Measurements from ENCODE around the gene IFI44L.
A peak's percentile ranks its signal among the peaks of the same experiment; 100 is the strongest.

IFI44L gene

GRCh38 chr1:78619803-78620579, at the start of gene IFI44L:
IFI44L (plus strand) TSS chr1:78620448; CDS start chr1:78627916, 7,468 bp downstream.
- Mint-ChIP-seq H3K4me3 (peak within 1 kb of the TSS; percentile 49 to 87), H3K27ac (peak within 1 kb of the TSS; percentile 66 to 72), H3K27me3 (no peaks in the 10 kb centered on the region), H3K9me3 (no peaks in the 10 kb centered on the region), H3K4me1 (peaks cover 67% of the 10 kb centered on the region)
- DNase-seq, result peak; percentile 45 to 69
- peak; percentile 56 for ATAC-seq

GRCh38 chr1:78570539-78570938, 49.7 kb upstream of the IFI44L start:
- H3K4me1 Mint-ChIP-seq, result no peaks in the 10 kb centered on the region
- no peak for ATAC-seq
- no peaks in the 10 kb centered on the region for H3K27me3 Mint-ChIP-seq
- no peak overlapping the region for H3K4me3 Mint-ChIP-seq
- H3K27ac Mint-ChIP-seq, result peak overlapping the region in 1 of 2 donors; percentile 43
- no peak for DNase-seq
- H3K9me3 Mint-ChIP-seq, result no peaks in the 10 kb centered on the region

GRCh38 chr1:78577257-78578100, 42.8 kb upstream of the IFI44L start:
- Mint-ChIP-seq H3K4me3 (no peak overlapping the region), H3K27ac (no peak overlapping the region), H3K27me3 (no peaks in the 10 kb centered on the region), H3K4me1 (no peaks in the 10 kb centered on the region), H3K9me3 (no peaks in the 10 kb centered on the region)
- ATAC-seq (no peak), DNase-seq (no peak)

- H3K27me3 Mint-ChIP-seq, result peaks cover 14% of the 10 kb centered on the region
- no peak overlapping the region for H3K27ac Mint-ChIP-seq
- H3K4me1 Mint-ChIP-seq, result no peaks in the 10 kb centered on the region
- DNase-seq, result no peak
- ATAC-seq, result no peak
- no peak overlapping the region for H3K4me3 Mint-ChIP-seq
- no peaks in the 10 kb centered on the region for H3K9me3 Mint-ChIP-seq
These were observed 33.7 kb upstream of the IFI44L start for GRCh38 chr1:78586572-78586971.

- H3K27ac Mint-ChIP-seq, result no peak overlapping the region
- ATAC-seq (no peak), DNase-seq (no peak)
- no peaks in the 10 kb centered on the region for H3K9me3 Mint-ChIP-seq
- peaks cover 14% of the 10 kb centered on the region for H3K27me3 Mint-ChIP-seq
- no peak overlapping the region for H3K4me3 Mint-ChIP-seq
- H3K4me1 Mint-ChIP-seq, result no peaks in the 10 kb centered on the region
These were observed 33.0 kb upstream of the IFI44L start for GRCh38 chr1:78587211-78587610.

- no peak for ATAC-seq
These were observed 28.3 kb upstream of the IFI44L start for GRCh38 chr1:78591971-78592370.

GRCh38 chr1:78599294-78599693, 21.0 kb upstream of the IFI44L start:
- DNase-seq, result no peak
- Mint-ChIP-seq H3K4me3 (no peak overlapping the region), H3K4me1 (no peaks in the 10 kb centered on the region), H3K27ac (no peak overlapping the region), H3K27me3 (no peaks in the 10 kb centered on the region), H3K9me3 (no peaks in the 10 kb centered on the region)
- no peak for ATAC-seq

More at GRCh38 chr1:78591971-78592370, 28.3 kb upstream of the IFI44L start:
- peaks cover 14% of the 10 kb centered on the region for H3K27me3 Mint-ChIP-seq
- DNase-seq, result no peak
- H3K4me1 Mint-ChIP-seq, result no peaks in the 10 kb centered on the region
- H3K9me3 Mint-ChIP-seq, result no peaks in the 10 kb centered on the region
- no peak overlapping the region for H3K4me3 Mint-ChIP-seq
- no peak overlapping the region for H3K27ac Mint-ChIP-seq

GRCh38 chr1:78601068-78601467, 19.2 kb upstream of the IFI44L start:
- Mint-ChIP-seq H3K4me3 (no peak overlapping the region), H3K4me1 (no peaks in the 10 kb centered on the region), H3K9me3 (no peaks in the 10 kb centered on the region), H3K27me3 (no peaks in the 10 kb centered on the region), H3K27ac (no peak overlapping the region)
- ATAC-seq, result no peak
- no peak for DNase-seq

GRCh38 chr1:78603206-78603605, 17.0 kb upstream of the IFI44L start:
- H3K27me3 Mint-ChIP-seq, result no peaks in the 10 kb centered on the region

GRCh38 chr1:78604643-78605042, 15.6 kb upstream of the IFI44L start:
- Mint-ChIP-seq H3K4me3 (no peak overlapping the region), H3K27ac (no peak overlapping the region), H3K27me3 (no peaks in the 10 kb centered on the region), H3K9me3 (no peaks in the 10 kb centered on the region), H3K4me1 (no peaks in the 10 kb centered on the region)
- ATAC-seq, result no peak
- DNase-seq, result no peak

More at GRCh38 chr1:78603206-78603605, 17.0 kb upstream of the IFI44L start:
- DNase-seq (no peak), ATAC-seq (no peak)
- H3K4me3 Mint-ChIP-seq, result no peak overlapping the region
- no peak overlapping the region for H3K27ac Mint-ChIP-seq
- H3K4me1 Mint-ChIP-seq, result no peaks in the 10 kb centered on the region
- H3K9me3 Mint-ChIP-seq, result no peaks in the 10 kb centered on the region

- H3K27ac Mint-ChIP-seq, result no peak overlapping the region
- ATAC-seq (no peak), DNase-seq (no peak)
- H3K27me3 Mint-ChIP-seq, result no peaks in the 10 kb centered on the region
- H3K9me3 Mint-ChIP-seq, result no peaks in the 10 kb centered on the region
- H3K4me3 Mint-ChIP-seq, result no peak overlapping the region
- no peaks in the 10 kb centered on the region for H3K4me1 Mint-ChIP-seq
These were observed 14.0 kb upstream of the IFI44L start for GRCh38 chr1:78606274-78606673.

- DNase-seq (no peak), ATAC-seq (no peak)
- H3K27me3 Mint-ChIP-seq, result no peaks in the 10 kb centered on the region
- no peak overlapping the region for H3K4me3 Mint-ChIP-seq
- H3K27ac Mint-ChIP-seq, result no peak overlapping the region
- H3K4me1 Mint-ChIP-seq, result no peaks in the 10 kb centered on the region
- H3K9me3 Mint-ChIP-seq, result no peaks in the 10 kb centered on the region
These were observed 12.8 kb upstream of the IFI44L start for GRCh38 chr1:78607334-78607927.

GRCh38 chr1:78607944-78608343, 12.3 kb upstream of the IFI44L start:
- no peak overlapping the region for H3K4me3 Mint-ChIP-seq
- H3K27me3 Mint-ChIP-seq, result no peaks in the 10 kb centered on the region
- no peaks in the 10 kb centered on the region for H3K4me1 Mint-ChIP-seq
- no peak for DNase-seq
- no peak for ATAC-seq
- H3K9me3 Mint-ChIP-seq, result no peaks in the 10 kb centered on the region
- H3K27ac Mint-ChIP-seq, result no peak overlapping the region

- peaks cover 43% of the 10 kb centered on the region for H3K4me1 Mint-ChIP-seq
- H3K27me3 Mint-ChIP-seq, result no peaks in the 10 kb centered on the region
- H3K9me3 Mint-ChIP-seq, result no peaks in the 10 kb centered on the region
- peak overlapping the region; percentile 39 to 47 for H3K4me3 Mint-ChIP-seq
- ATAC-seq (peak; percentile 61), DNase-seq (peak; percentile 52 to 53)
- H3K27ac Mint-ChIP-seq, result no peak overlapping the region
These were observed 2.6 kb upstream of the IFI44L start for GRCh38 chr1:78617615-78618026.

- Mint-ChIP-seq H3K4me1 (peaks cover 57% of the 10 kb centered on the region), H3K27me3 (no peaks in the 10 kb centered on the region), H3K9me3 (no peaks in the 10 kb centered on the region), H3K4me3 (no peak overlapping the region), H3K27ac (no peak overlapping the region)
- ATAC-seq (no peak), DNase-seq (no peak)
These were observed 1.2 kb upstream of the IFI44L start for GRCh38 chr1:78619032-78619431.

GRCh38 chr1:78619446-78619802, 824 bp upstream of the IFI44L start:
- no peaks in the 10 kb centered on the region for H3K27me3 Mint-ChIP-seq
- H3K27ac Mint-ChIP-seq, result peak overlapping the region; percentile 66 to 72
- H3K4me3 Mint-ChIP-seq, result peak overlapping the region in 1 of 2 donors; percentile 87
- DNase-seq, result no peak
- peaks cover 61% of the 10 kb centered on the region for H3K4me1 Mint-ChIP-seq
- peak; percentile 53 for ATAC-seq
- no peaks in the 10 kb centered on the region for H3K9me3 Mint-ChIP-seq
